HUES6 (cell line): ENCODE results near the gene HRC.
"Not testable (repeated sequence)": the region's sequence is repeated elsewhere in the genome, so short reads cannot be mapped to it uniquely, and the experiment has no call there.

Source experiments
- H3K27ac ChIP-seq: 2 replicates; pipeline ENCODE4 v1.7.0; 2013; ENCODE audit warnings: low read depth, mild to moderate bottlenecking, low read length, inconsistent platforms
- H3K27me3 ChIP-seq: 2 replicates; pipeline ENCODE4 v1.6.1; 2013; ENCODE audit warnings: low read length; ENCODE audit not compliant: control insufficient read depth, insufficient read depth
- H3K36me3 ChIP-seq: 2 replicates; pipeline ENCODE4 v1.6.1; 2013; ENCODE audit warnings: low read length; ENCODE audit not compliant: control insufficient read depth, insufficient read depth
- H3K4me1 ChIP-seq: 2 replicates; pipeline ENCODE4 v1.6.1; 2013; ENCODE audit warnings: low read length; ENCODE audit not compliant: control insufficient read depth, insufficient read depth
- H3K4me3 ChIP-seq: 2 replicates; pipeline ENCODE4 v1.5.1; 2013; ENCODE audit warnings: low read depth, low read length
- H3K9ac ChIP-seq: one replicate; pipeline ENCODE4 v1.6.1; 2013; ENCODE audit warnings: mild to moderate bottlenecking, low read length
- H3K9me3 ChIP-seq: 2 replicates; pipeline ENCODE4 v1.6.1; 2013; ENCODE audit warnings: low read depth, low read length; ENCODE audit not compliant: control insufficient read depth, insufficient read depth

HRC gene

DNA sequence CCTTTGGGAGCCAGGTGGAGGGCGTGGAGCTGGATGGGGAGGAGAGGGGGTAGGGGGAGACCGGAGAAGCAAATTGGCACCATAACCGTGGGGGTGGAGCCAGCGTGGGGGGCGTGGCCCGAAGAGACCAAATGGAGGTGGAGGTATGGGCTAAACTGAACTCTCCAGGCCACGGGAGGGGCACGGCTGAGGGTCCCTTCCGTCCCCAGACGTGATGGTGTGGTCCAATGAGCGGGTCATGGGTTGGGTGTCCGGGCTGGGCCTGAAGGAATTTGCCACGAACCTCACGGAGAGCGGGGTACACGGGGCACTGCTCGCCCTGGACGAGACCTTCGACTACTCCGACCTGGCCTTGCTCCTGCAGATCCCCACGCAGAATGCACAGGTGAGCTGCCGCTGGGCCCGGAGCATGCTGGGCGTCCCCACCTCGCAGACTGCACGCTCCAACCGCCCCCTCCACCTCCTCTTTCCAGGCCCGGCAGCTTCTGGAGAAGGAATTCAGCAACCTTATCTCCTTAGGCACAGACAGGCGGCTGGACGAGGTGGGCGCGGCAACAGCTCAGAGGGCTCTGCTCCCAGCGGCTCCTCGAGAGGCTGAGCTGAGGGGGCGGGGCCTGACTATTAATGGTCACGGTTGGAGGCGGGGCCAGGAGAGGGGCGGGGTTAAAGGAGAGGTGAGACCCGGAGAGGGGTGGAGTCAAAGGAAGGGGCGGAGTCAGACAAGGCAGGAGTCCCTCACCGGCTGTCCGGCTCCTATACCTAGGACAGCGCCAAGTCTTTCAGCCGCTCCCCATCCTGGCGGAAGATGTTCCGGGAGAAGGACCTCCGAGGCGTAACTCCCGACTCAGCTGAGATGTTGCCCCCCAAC, 6.2 kb downstream of the HRC start:
- H3K27ac ChIP-seq: no peak overlapping the region
- H3K4me1 ChIP-seq: peaks cover 22% of the 10 kb centered on the region
- H3K36me3 ChIP-seq: no peaks in the 10 kb centered on the region
- H3K27me3 ChIP-seq: peaks cover 16% of the 10 kb centered on the region
- H3K9ac ChIP-seq: peak overlapping the region; percentile 18
- no peaks in the 10 kb centered on the region for H3K9me3 ChIP-seq
- H3K4me3 ChIP-seq: peak overlapping the region; percentile 92

DNA sequence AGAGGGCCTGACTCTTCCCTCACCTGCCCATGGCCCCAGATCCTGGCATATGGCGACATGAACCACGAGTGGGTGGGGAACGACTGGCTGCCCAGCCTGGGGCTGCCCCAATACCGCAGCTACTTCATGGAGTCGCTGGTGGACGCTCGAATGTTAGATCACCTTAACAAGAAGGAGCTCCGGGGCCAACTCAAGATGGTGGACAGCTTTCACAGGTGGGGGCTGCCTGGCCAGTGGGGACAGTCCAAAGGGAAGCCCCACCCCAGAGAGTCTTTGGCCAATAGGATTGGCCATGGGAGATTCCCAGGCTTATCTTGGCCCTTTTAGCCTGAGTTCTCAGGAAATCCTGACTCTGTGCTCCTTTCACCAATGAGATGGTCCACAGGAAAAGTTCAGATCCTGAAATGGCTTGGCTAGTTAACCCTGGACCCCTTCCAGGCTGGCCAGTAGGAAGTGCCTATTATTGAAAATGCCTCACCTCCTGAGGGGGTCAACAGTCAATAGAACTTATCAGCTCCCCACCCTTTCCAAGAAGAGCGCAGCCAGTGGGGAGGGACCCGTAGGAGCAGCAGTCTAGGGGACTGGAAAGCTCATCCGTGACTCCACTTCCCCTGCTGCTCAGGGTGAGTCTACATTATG, 7.0 kb downstream of the HRC start:
- peaks cover 22% of the 10 kb centered on the region for H3K4me1 ChIP-seq
- H3K4me3 ChIP-seq: peak overlapping the region; percentile 92
- H3K27me3 ChIP-seq: peaks cover 8% of the 10 kb centered on the region
- no peak overlapping the region for H3K27ac ChIP-seq
- peak overlapping the region; percentile 18 for H3K9ac ChIP-seq
- no peaks in the 10 kb centered on the region for H3K36me3 ChIP-seq
- no peaks in the 10 kb centered on the region for H3K9me3 ChIP-seq

DNA sequence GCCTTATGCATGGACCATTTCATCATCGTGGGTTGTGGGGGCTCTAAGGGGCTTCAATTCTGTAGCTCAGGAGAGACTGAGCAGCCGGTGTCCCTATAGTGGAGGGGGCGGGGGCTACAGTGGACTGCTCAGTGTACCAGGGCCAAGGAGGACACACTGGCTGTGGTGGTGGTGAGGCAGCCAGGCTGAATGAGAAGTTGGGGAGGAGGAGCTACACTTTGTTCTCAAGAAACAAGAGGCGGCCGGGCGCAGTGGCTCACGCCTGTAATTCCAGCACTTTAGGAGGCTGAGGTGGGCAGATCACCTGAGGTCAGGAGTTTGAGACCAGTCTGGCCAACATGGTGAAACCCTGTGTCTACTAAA, 8.8 kb downstream of the HRC start:
- Histone ChIP-seq H3K4me1 (peaks cover 19% of the 10 kb centered on the region), H3K4me3 (peak overlapping the region; percentile 53)
- not testable (repeated sequence) for H3K9me3 ChIP-seq, H3K27ac ChIP-seq, H3K27me3 ChIP-seq, H3K36me3 ChIP-seq, H3K9ac ChIP-seq

DNA sequence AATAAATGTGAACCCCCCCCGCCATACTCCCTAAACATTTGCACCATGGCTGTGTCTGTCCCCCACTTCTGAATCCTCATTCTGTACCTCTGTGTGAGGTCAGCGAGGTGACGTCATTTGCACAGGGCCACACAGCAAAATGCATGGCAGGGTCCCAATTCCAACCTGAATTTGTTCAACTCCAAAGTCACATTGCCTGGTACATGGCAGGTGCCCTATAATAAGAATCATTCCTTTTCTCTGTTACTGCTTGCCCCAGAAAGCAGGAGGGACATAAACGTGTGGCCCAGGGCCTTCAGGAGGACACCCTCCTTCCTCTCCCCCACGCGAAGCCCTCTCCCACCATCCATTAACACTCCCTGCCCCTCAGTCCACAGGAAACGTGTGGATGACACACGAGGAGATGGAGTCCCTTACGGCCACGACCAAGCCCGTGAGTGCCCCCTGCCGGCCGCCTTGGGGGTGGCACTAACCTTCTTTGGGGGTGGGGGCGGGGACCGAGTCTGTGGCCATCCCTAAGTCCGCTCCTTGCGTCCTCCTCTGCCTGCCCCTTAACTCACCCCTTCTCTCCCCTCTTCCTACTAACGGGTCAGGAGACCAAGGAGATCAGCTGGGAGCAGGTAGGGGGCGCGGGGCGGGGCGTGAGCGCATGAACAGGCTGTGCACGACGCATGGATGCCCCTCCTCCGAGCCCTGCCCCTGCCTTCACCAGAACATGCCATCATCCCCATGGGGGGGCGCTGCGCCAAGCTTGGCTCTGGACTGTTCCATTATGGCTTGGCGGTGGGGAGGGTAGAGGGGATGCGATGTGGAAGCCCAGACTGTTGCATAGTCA, 9.4 kb downstream of the HRC start:
- Histone ChIP-seq H3K9ac (no peak overlapping the region), H3K27me3 (no peaks in the 10 kb centered on the region), H3K27ac (no peak overlapping the region), H3K4me3 (peak overlapping the region; percentile 53), H3K36me3 (no peaks in the 10 kb centered on the region), H3K4me1 (peaks cover 16% of the 10 kb centered on the region), H3K9me3 (no peaks in the 10 kb centered on the region)

DNA sequence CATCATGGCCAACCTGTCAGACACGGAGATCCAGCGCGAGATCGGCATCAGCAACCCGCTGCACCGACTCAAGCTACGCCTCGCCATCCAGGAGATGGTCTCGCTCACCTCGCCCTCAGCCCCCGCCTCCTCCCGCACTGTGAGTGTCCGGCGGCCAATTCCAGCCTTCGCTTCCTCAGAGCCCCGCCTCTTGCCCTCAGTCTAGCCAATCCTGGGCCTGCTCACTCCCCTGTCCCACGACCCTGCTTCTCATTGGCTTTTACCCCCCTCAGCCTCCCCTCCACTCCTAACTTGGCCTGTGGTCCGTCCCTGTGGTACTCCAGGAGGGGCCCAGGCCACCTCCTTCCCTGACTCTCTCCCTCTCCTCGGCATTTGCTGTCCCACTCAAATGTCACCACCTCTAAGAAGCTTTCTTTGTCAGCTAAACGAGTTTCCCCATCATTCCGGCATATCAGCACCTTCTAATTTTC, 12.3 kb downstream of the HRC start:
- Histone ChIP-seq H3K4me3 (peak overlapping the region; percentile 58), H3K27me3 (no peaks in the 10 kb centered on the region), H3K9me3 (no peaks in the 10 kb centered on the region), H3K27ac (no peak overlapping the region), H3K36me3 (no peaks in the 10 kb centered on the region), H3K4me1 (peaks cover 16% of the 10 kb centered on the region), H3K9ac (no peak overlapping the region)

DNA sequence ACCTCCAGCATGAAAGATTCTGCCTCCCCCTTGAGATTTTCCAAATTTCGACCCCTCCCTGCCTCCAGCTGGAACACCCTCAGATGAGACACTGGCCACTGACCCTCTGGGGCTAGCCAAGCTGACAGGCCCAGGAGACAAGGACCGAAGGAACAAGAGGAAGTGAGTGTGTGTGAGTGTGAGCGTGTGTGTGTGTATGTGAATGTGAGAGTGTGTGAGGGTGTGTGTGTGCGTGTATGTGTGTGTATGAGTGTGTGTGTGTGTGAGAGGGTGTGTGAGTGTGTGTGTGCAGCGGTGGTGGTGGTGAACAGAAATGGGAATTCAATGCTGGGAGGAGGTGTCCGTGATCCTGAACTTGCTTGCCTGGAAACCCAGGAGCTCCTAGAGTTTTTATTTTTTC, 13.8 kb downstream of the HRC start:
- Histone ChIP-seq H3K36me3 (no peaks in the 10 kb centered on the region), H3K4me3 (no peak overlapping the region), H3K27me3 (no peaks in the 10 kb centered on the region), H3K27ac (no peak overlapping the region), H3K9me3 (no peaks in the 10 kb centered on the region), H3K4me1 (peaks cover 12% of the 10 kb centered on the region), H3K9ac (no peak overlapping the region)

DNA sequence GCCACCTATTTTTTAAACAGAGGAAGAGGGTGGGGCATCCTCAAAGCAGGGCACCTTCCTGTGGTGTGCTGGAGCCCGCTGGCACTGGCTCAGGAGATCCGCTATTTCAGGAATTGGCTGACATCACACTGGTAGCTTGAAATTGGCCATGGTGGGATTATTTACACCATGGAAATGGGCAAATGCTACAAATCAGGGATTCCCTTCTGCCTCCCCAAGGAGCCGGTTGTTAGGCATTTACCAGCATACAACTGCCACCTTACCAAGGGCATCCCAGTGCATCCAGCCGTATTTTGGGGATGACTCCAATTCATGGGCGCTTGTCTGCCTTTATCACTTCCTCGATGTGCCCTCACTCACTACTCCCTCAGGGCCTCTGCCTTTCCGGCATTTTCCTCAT, 14.2 kb downstream of the HRC start:
- Histone ChIP-seq H3K4me3 (no peak overlapping the region), H3K9me3 (no peaks in the 10 kb centered on the region), H3K4me1 (peaks cover 11% of the 10 kb centered on the region), H3K27me3 (no peaks in the 10 kb centered on the region), H3K9ac (no peak overlapping the region), H3K27ac (no peak overlapping the region), H3K36me3 (no peaks in the 10 kb centered on the region)

DNA sequence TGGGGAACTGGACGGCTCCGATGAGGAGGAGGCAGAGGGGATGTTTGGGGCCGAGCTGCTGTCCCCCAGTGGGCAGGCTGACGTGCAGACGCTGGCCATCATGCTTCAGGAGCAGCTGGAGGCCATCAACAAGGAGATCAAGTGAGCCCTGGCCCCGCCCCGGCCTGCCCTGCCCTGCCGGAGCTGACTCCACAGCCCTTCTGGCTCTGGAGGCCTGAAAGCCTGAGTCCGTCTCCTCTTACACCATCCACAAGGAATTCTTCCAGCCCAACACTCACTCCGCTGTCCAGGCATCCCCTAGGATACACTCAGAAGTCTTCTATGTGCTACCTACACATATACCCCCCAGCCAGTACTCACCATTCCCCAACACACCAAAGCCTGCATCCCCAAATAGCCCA, 18.4 kb downstream of the HRC start:
- H3K36me3 ChIP-seq: no peaks in the 10 kb centered on the region
- no peak overlapping the region for H3K4me3 ChIP-seq
- H3K4me1 ChIP-seq: peaks cover 26% of the 10 kb centered on the region
- no peaks in the 10 kb centered on the region for H3K27me3 ChIP-seq
- no peak overlapping the region for H3K9ac ChIP-seq
- H3K27ac ChIP-seq: no peak overlapping the region
- no peaks in the 10 kb centered on the region for H3K9me3 ChIP-seq

DNA sequence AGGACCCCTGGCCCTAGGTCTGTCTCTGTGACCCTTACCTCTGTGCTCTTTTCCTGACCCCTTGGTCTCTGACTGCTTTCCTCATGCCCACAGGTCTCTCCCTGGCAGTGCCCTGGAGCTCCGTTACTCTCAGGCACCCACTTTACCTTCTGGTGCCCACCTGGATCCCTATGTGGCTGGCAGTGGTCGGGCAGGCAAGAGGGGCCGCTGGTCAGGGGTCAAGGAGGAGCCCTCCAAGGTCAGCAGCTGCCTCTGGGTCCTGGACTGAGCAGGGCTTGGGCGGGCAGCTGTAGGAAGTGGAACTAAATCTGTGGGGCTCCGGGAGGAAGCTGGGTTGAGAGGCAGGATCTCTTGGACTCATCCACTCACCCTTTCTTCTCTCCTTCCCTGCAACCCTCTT, 19.5 kb downstream of the HRC start:
- no peaks in the 10 kb centered on the region for H3K27me3 ChIP-seq
- H3K4me3 ChIP-seq: no peak overlapping the region
- H3K36me3 ChIP-seq: 0 out of 2 replicates have a peak, but pooled peaks cover under 1% of the 10 kb centered on the region
- H3K9ac ChIP-seq: no peak overlapping the region
- H3K4me1 ChIP-seq: peaks cover 26% of the 10 kb centered on the region
- H3K9me3 ChIP-seq: no peaks in the 10 kb centered on the region
- H3K27ac ChIP-seq: peak overlapping the region; percentile 15; the same call in 1 of the 2 replicates

DNA sequence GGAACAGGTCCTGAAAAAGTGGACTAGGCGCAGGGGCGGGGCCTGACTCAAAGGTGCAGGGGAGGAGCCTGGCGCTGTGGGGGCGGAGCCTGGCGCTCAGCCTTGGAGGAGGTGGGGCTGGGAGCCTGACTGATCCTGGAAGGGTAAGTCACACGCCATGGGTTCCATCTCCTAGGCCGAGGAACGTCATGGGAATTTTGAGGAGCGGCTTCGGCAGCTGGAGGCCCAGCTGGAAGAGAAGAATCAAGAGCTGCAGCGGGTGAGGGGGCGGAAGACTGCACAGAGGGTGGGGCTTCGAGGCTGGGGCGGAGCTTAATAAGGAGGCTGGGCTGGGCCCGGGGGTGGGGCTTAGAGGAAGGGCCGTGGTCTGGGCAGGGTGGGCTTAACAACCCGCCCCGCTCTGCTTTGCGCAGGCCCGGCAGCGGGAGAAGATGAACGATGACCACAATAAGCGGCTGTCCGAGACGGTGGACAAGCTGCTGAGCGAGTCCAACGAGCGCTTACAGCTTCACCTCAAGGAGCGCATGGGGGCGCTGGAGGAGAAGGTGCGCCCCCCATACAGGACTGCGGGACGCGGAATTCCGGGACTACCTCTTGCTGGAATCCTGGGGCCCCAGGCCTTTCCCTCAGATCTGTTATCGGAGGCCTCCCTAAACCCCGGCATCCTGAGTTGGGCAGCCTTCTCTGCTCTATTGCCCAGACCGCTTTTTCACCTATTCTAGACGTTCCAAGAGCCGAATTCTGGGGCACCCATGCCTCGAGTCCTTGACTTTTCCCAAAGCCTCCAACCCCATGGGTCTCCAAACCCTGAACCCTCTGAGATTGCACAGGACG, 21.4 kb downstream of the HRC start:
- peaks cover 29% of the 10 kb centered on the region for H3K4me1 ChIP-seq
- H3K9me3 ChIP-seq: no peaks in the 10 kb centered on the region
- peak overlapping the region; percentile 57 for H3K4me3 ChIP-seq
- no peak overlapping the region for H3K27ac ChIP-seq
- H3K27me3 ChIP-seq: no peaks in the 10 kb centered on the region
- peaks cover 3% of the 10 kb centered on the region; the same call in 1 of the 2 replicates for H3K36me3 ChIP-seq
- H3K9ac ChIP-seq: no peak overlapping the region
